HepG2 (cell line): ENCODE results near the gene WDR91.

Source experiments
- FOXK1 ChIP-seq: sonication (generic); formaldehyde crosslinking; IDR thresholded peaks from 2 replicates; pipeline ENCODE4 v1.4.0; 2020; ENCODE audit warnings: low read depth, missing genetic modification reagents, borderline replicate concordance
- SIN3A ChIP-seq: IDR thresholded peaks from 2 replicates; pipeline ENCODE4 v1.6.1; 2011; ENCODE audit warnings: low read depth, mild to moderate bottlenecking, control low read depth, low read length, borderline replicate concordance
- ZC3H4 ChIP-seq: sonication (generic); formaldehyde crosslinking; IDR thresholded peaks from 2 replicates; pipeline ENCODE4 v1.4.0; 2020; ENCODE audit warnings: missing genetic modification reagents, borderline replicate concordance

DNA sequence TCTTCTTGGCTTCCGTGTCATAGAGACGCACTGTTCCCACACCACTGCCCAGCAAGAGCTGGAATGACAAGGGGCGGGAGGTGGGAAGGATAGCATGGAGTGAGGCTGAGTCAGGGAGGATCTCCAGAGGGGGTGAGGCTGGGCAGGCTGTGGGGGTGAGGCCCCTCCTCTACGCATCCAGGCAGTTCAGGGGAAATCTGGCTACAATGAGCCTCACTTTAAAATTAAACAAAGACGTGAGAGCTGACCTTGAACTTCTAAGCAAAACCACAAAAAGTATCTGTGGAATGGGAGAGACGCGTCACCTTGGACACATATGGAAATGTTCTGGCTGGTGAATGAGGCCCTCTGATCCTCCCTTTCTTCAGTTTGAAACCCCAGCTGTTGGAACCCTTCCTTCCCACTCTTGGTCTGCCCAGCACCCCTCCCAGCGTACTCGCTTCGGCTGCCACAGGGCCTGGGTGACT is 17.7 kb downstream of the WDR91 start:
- no peak for TF ChIP-seq ZC3H4 (CRISPR knock-in tag)
- no peak for TF ChIP-seq SIN3A
- TF ChIP-seq FOXK1 (CRISPR knock-in tag), result no peak
